GM19043 (cell line): ENCODE data around the gene PLPP4.

Experiments used
- ATAC-seq: cut with Tn5 transposase; IDR thresholded peaks from one replicate; pipeline ENCODE4 v1.9.1; 2021; ENCODE audit warnings: low read depth; ENCODE audit not compliant: unreplicated experiment

PLPP4 gene

DNA sequence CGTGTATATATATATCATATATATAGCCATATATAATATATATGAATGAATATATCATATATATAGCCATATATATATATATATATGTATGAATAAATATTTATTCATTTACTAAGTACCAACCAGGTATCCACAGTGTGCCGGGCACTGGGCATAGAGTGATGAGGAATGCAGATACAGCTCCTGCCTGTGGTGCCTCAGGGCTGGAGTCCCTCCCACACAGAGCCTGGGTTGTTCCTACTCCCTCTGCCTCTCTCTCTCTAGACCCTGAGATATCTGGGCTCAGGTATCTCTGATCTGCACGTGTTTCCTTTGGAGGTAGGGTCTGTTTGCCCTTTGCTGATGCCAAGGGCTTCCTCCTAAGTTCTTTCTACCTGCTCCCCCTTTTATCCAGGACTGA, 1.4 kb upstream of the PLPP4 start:
- no peak for ATAC-seq

GRCh38 chr10:120456143-120456625, 843 bp upstream of the PLPP4 start:
- ATAC-seq = no peak

DNA sequence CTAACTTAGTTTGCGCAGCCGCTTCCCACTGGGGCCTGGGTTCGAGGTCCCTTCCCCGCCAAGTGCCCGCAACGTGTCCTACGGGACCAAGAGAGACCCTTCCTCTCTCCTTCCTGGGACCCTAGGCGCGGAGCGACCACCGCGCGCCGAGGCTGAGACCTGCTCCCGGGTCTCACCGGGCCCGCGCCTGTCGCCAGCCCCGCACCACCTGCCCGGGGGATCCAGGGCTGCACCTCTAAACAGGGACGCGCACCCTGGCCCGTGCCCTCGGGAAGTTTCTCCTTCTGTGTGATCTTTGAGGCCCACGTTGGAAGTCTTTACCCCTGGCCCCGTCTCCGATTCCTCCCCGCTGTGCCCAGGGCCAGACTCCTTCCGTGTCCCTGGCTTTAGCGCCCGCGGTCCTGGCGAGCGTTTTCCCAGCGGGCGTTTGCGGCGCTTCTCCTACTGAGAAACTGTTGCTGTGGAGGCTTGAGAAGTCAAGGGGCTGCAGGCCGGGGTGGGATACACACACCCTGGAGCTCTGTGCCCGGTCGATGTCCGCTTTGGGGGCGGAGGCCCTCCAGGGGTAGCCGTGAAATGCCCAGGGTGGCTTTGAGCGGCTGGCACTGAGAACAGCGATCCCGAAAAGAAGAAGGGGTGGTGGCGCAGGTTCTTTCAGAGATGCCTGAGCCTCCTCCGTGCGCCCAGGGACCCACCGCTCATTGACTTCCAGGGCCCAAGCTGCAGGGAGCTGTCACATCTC, 575 bp downstream of the PLPP4 start:
- ATAC-seq = no peak

DNA sequence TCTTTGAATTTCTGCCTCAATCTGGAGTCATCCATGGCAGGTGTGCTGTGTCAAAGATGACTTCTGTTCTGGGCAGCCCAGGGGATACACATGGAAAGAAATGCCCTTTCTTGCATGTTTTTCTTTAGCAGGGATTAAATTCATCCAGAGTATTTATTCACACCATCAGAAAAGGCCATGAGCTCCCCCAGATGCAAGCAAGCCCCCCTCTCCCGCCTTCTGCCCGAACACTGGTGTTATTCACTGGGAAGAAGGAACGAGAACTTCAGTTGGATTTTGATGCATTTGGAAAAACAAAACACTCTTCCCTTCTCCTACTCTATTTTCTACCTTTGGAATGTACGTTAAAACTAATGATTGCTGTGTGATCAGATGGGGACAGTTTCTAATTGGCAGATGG, 1.4 kb downstream of the PLPP4 start:
- no peak for ATAC-seq

GRCh38 chr10:120459185-120459584, 2.2 kb downstream of the PLPP4 start:
- no peak for ATAC-seq

GRCh38 chr10:120460186-120460585, 3.2 kb downstream of the PLPP4 start:
- ATAC-seq = no peak

DNA sequence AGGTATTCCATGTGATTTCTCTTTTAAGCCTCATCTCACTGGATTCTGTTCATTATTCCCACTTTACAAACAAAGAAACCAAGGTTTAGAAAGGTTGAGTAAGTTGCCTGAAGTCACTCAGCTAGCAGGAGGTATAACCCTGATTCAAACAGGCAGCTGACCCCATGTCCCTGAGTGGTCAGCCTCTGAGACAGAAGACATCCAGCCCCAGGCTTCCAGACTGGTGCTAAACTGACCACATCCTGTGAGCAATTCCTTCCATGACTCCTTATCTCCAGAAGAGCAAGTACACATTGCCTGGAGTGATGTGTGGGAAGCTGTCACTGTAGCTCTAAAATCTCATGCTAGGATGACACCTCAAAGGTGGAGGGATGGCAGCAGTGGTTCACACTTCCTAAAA, 3.7 kb downstream of the PLPP4 start:
- no peak for ATAC-seq

GRCh38 chr10:120462018-120462682, 5.1 kb downstream of the PLPP4 start:
- ATAC-seq = no peak

DNA sequence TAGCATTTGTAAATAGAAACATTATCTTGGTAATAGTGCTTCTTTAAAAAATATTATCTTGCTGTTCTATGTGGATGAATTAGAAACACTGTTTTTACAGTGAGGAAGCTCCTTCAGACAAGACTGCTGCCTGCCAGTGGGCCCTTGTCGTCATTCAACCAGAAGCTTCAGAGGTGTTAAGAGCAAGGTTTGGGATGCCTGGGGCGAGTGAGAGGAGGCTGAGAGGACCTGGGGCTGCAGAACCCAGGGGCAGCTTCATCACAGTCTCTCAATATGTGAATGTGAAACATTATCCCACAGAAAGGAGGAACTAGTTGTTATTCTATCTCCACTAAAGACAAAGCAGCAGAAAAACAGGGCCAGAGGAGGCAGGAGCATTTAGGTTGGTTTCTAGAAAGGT, 8.1 kb downstream of the PLPP4 start:
- no peak for ATAC-seq

DNA sequence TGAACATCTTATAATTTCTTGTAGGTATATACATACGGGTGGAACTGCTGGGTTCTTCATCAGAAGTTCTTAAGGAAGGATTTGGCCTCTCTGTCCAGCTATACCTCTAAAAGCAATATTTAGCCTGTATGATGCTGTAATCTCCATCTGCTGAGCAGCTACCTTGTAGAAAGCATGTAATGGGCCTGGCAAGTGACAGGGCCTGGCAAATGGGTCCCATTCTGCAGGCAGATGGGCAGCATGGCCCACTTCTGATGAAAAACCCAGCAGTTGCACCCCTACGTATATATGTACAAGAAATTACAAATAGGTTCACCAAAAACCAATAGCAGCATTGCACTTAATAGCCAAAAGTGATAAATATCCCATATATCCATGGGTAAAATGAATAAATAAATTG, 9.0 kb downstream of the PLPP4 start:
- no peak for ATAC-seq

- ATAC-seq = no peak
Measured at GRCh38 chr10:120473593-120473992, 16.6 kb downstream of the PLPP4 start.

DNA sequence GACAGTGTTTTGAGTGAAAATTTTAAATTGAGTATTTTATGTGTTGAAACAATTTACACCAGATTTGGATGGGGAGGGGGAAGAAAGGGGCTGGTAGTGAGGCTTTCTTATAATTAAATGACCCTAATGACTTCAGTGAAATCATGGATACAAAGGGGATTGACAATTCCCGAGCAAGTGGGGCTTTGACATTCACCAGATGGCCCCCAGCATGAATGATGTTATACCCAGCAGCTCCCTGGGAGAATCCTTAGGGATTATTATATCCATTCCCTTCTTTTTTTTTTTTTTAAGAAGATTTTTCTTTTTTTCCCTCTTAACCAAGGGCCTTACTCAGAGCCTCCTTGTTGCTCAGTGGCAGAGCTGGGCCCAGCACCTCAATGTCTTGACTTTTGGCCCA, 17.9 kb downstream of the PLPP4 start:
- no peak for ATAC-seq

GRCh38 chr10:120475844-120476791, 19.1 kb downstream of the PLPP4 start:
- ATAC-seq = no peak

DNA sequence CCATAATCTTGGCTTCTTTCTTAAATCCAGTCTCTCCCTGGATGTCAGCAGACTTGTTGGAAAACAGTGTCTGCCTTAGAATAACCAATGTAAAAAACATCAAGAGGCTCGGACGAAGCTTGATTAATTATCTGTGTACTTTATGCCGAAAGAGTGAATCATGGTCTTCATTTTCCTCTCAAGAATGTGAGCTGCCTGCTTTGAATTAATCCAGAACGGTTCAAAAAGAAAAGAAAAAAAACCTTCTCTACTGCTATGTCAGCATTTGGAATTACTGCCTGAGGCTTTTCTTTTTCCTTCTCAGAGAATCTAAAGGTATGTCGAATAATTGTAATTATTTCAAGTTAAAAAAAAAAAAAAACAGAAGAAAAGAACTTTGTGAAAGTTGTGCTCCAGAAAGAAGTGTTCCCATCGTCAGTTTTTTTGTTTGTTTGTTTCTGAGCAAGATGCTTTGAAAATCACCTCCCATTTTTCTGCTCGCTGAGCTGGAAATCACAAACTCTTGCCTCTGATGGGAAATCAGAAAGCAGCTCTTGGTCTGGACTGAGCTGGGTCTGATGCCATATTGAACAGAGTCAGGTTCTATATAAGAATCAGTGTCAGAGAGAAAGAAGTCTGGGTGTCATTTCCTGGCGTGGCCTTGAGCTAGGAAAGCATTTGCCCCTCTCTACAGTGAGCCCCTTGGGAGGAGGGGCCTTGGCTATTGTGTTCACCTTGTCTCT, 20.2 kb downstream of the PLPP4 start:
- ATAC-seq = no peak

GRCh38 chr10:120477743-120478141, 20.7 kb downstream of the PLPP4 start:
- ATAC-seq = no peak

DNA sequence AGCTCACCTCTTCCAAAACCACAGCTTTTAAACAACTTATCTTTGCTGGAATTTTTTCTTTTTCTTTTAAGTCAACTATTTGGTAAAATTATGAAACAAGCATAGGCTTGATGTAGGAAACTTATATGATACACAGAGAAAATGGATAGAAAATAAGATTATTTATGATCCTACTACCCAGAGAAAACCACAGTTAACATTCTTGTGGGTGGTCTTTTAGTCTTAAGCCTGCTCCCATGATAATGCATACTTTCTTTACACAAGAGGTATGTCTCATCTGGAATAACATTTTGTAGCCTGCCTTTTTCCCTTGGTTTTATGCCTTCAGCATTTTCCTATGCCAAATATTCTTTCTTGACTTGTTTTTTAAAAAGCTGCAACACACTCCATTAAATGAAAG, 21.4 kb downstream of the PLPP4 start:
- no peak for ATAC-seq

GRCh38 chr10:120479506-120479905, 22.5 kb downstream of the PLPP4 start:
- no peak for ATAC-seq

DNA sequence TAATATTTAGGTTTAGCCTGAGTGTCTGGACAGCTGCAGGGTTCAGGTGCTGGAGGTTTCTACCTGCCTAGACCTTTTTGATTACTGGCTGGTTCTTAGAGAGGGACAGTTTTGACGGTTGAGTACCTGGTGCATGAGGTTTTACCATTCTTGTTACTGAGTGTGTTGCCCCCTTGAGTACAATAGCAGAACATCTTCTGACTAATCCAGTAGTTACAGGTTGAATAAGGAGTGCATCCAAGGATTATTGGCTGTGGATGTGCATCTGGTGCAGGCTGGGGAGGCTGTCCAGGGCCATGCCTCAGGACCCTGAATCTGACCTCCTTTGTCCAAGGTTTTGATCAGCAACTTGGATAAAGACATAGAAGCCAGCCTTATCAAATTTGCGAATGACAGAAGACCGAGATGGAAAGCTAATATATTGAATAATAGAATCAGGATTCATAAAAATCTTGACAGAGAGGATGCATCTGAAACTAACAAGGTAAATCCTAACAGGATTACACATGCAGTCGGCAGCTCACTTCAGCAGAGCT, 23.1 kb downstream of the PLPP4 start:
- ATAC-seq = no peak

DNA sequence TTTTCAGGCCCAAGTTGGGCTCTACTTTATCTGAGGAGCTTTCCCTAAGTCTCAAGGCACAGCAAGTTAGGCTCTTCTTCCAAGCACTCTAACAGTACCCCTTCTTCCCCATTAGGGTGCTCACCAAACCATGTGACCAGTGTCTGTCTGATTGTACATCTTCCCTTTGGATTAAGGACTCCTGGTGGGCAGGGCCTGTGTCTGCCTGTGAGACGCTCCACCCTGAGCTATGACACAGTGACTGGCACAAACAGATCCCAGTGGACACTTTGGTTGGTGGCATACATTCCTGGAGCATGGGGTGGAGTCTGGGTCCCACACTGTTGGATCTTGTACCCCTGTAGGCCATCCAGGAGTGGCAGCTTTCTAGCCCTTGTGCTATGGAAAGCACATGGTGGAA, 23.8 kb downstream of the PLPP4 start:
- no peak for ATAC-seq

DNA sequence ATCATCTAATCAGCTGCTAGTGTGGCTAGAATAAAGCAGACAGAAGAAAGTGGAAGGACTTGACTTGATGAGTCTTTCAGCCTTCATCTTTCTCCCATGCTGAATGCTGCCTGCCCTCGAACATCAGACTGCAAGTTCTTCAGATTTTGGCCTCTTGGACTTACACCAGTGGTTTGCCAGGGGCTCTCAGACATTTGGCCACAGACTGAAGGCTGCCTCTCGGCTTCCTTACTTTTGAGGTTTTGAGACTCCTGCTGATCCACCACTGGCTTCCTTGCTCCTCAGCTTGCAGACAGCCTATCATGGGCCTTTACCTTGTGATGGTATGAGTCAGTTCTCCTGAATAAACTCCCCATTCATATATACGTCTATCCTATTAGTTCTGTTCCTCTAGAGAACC, 26.0 kb downstream of the PLPP4 start:
- ATAC-seq = no peak
